Stimulated activated naive CD4-positive, alpha-beta T cell treated with Interleukin-2 at 50 U/mL for 16 hours (primary cell): ENCODE data around the gene GNG7.
"Not testable (repeated sequence)": the region's sequence is repeated elsewhere in the genome, so short reads cannot be mapped to it uniquely, and the experiment has no call there.

Experiments
- DNase-seq: peaks from one replicate; lab custom pipeline; 2025; lab: John Stamatoyannopoulos, UW

Gene GNG7

DNA sequence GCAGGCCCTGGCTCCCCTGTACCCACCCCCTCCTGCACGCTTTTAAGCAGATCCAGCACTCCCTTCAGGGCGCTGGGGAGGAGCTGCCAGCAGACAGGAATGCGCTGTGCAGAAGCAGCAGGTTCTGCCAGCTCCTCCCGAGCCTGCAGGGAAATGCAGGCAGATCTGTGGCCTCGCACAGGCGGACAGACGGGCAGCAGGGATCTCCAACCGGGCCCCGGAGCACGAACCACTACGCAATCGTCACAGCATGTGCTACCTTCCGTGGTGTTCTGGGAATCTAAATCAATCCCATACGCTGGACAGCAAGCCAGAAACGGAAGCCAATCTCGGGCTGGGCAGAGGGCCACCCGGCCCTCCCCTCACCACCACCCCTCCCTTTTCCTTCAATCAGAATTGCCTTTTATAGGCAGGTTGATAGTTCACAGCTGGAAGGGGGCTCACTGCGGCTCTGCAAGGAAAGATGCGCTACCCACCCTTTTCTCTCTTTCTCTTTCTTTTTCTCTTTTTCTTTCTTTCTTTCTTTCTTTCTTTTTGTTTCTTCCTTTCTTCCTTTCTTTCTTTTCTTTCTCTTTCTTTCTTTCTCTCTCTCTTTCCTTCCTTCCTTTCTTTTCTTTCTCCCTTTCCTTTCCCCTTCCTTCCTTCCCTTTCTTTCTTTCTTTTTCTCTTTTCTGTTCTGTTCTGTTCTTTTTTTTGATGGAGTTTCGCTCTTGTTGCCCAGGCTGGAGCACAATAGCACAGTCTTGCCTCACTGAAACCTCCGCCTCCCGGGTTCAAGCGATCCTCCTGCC, 99.9 kb downstream of the GNG7 start:
- DNase-seq, result no peak

DNA sequence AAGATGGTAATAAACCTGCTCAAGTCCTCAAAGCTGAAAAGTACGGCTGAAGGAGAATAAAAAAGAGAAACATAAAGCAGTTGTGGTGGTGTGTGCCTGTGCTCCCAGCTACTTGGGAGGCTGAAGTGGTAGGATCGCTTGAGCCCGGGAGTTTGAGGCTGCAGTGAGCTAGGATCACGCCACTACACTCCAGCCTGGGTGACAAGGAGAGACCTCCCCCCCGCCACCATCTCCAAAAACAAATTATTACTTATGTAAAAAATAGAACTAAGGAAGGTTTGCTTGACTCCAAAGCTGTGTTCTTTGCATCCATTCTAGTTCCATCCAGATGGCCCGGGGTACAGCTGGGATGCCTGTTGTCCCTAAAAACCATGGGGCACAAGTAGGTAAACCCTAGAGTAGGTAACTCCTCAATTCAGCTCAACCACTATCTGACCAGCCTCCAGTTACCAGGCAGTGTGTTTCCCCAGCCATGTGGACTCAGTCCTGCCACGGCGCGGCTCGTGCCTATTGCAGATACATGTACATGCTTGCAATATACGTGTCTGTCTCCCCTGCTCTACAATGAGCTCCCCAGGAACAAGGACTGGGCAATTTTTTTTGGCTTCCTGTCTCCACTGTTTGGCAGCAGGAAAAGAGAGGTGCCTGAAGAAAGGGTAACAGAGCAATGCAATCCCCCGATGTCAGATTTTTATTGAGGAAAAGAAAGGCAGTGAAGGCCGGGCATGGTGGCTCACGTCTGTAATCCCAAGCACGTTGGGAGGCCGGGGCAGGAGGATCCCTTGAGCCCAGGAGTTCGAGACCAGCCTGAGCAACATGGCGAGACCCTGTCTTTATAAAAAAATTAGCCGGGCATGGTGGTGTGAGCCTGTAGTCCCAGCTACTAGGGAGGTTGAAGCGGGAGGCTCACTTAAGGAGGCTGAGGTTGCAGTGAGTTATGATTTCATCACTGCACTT, 101.3 kb downstream of the GNG7 start:
- DNase-seq, result no peak

DNA sequence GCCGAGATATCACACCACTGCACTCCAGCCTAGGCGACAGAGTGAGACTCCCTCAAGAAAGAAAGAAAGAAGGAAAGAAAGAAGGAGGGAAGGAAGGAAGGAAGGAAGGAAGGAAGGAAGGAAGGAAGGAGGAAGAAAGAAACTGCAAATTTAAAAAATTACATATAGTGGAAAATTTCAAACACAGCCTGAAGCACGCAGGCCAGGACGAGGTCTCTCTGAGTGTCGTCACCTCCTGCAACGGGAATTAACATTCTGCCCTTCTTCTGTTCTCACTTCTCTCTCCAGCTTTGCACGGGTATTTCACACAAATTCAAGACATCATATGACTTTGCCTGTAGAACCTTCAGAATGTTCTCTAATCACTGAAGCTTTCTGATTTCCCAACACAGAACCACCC, 108.2 kb downstream of the GNG7 start:
- DNase-seq, result no peak

DNA sequence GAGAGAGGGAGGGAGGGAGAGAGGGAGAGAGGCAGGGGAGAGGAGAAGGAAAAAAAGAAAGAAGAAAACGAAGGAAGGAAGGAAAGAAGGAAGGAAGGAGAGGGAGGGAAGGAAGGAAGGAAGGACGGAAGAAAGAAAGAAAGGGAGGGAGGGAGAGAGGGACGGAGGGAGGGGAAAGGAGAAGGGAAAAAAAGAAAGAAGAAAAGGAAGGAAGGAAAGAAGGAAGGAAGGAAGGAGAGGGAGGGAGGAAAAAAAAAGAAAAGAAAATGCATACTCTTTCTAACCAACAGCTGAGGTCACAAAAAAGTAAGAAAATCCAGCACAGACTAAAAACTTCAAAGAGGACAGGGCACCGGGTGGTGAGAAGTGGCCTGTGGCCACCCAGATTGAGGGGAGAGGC, 109.7 kb downstream of the GNG7 start:
- DNase-seq, result no peak

DNA sequence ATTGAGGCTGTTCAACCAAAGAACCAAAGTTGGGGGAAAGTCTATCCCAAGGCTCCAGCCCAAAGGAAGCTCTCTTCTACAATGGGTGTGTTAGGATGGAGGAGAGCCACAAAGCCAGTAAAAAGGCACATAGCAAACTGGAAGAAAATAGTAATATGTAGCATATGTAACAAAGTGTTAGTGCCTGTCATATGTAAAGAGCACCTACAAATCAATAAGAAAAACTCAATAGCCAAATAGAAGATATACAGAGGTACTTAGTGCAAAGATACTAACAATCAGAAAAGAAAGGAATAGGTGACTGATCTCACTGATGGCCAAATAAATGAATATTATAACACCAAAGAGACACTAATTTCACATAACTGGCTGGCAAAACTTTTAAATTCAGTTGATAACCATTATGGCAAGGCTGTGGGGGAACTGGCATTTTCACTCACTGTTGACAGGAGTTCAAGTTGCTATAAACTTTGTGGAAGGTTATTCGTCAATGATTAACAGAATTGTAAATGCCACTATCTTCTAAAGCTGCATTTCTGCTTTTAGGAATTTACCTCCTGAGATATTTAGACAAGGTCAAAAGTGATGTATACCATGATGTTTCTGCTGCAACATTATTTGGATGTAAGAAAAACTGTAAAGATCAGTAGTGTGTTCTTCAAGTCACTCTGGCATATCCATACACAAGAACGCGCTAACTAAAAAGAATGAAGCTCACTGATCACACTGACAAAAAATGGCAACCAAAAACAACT, 110.8 kb downstream of the GNG7 start:
- DNase-seq, result no peak

DNA sequence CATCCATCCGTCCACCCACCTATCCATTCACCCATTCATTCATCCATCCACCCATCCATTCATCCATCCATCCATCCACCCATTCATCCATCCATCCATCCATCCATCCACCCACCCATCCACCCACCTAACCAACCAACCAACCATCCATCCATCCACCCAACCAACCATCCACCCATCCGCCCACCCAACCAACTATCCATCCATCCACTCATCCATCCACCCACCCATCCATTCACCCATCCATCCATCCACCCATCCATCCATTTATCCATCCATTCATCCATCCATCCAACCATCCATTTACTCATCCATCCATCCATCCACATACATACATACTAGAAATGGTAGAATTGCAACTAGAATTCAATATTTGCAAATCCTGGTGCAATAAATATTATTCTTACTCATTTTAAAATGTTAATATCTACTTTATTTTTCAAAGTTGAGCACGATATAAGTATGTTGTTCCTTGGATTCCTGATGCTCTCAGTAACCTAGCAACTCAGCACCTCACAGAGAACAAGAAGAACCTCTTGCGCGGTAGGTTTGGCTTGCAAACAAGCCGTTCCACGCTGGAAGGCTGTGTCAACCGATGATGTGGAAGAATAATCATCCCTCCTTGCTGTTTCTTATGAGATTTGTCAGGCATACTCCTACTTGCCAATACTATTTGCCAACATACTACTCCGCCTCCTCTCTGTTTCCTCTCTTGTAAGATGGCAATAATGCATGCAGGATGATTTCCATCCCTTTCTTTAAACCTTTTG, 111.7 kb downstream of the GNG7 start:
- no peak for DNase-seq

DNA sequence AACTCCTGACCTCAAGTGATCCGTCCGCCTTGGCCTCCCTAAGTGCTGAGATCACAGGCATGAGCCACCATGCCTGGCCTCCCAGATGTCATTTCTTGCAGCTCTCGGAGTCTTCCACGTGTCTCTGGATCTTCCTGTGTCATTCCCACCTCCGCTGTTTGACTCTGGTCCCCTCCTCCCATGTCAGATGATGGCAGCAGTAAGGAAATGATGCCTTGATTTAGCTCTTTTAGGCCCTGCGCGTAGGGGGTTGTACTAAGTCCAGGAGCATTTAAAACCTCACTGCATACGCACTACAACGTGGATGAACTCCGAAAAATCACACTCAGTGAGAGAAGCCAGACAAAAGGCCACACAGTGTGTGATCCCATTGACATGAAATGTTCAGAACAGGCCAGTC, 113.1 kb downstream of the GNG7 start:
- no peak for DNase-seq

DNA sequence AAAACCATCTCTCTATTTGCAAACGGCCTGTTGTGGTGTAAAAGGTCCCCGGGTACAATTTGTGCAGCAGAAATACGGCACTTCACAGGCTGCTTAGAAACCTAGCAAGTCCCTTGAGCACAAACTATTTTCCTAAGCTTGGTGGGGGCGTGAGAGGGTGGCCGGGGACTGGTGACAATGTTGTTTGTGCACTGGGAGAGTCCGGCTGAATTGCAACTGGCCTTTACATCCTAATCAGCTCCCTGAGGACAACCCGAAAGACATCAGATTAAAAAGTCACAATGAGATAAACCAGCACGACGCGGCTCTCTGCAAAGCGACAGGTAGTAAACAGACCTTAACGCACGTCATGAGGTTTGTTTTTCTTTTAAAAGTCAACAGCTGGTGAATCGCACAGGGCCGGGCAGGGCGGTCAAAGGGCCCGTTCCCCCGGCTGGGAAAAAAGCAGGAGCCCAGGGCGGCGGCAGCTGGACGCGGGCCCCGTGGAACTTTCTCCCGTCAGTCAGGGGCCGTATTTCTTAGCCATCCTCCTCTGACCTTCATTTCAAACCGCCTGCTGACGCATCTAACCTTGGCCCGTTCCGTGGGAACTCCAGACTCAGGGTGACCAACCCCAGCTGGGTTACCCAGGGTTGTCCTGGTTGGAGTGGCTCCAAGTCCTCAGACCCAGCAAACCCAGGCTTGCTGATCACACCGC, 114.3 kb downstream of the GNG7 start:
- DNase-seq, result no peak

DNA sequence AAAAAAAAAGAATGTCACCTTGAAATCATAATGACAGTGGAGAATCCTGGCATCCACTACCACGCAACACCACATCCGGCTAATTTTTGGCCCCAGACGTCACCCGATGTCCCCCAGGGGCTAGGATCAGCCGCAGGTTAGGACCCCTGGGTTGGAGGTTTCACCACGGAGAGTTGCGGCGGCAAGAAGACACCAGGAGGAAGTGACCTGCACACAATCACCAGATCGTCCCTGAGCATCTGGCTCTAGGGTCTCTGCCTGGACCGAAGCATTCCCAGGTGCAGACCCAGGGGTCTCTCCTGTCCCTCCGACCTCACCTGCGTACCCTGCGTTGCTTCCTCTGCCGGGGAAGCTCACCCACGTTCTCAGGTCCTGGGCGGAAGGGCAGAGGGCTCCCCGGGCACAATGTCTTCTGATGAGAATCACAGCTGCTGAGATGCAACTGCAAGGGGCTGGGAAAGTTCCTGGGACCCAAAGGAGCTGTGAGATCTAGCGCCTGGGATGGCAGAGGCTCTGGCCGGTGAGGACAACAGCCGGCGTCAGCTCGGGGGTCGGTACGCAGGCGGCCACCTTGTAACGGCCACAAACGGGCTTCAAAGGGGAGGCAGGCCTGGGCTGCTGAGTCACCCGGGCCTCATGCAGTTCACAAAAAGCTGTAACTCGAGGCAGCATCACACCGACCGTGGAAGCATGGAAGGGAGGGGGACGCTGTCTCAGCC, 115.3 kb downstream of the GNG7 start:
- no peak for DNase-seq

DNA sequence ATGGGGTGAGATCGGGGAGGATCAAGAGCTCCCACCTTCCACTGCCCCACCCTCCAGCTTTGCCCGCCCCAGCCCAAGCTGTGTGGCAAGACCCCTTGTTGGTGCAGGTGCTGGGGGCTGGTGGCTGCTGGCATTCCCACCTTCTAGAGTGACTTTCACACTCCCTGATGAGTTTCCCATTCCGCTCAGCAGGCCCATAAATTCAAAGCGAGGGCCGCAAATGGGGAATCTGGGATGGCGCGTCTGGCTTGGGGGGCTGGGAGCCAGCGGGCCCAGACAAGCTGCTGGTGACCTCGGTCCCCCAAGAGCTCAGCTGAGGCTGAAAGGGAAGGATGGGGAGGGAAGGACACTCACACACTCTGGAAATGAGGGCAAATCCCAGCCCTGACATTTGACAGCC, 116.3 kb downstream of the GNG7 start:
- no peak for DNase-seq

DNA sequence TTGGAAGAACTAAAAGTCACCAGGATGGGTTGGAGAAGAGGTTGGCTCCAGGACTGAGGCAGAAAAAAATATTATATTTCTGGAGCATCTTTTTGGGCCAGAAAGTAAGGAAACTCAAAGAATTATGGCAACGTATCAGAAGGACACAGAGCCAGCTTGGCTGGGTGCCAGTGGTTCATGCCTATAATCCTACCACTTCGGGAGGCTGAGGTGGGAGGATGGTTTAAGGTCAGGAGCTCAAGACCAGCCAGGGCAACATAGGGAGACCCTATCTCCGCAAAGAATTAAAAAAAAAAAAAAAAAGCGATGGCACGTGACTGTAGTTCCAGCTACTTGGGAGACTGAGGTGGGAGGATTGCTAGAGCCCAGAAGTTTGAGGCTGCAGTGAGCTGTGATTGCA, 118.5 kb downstream of the GNG7 start:
- DNase-seq, result no peak

DNA sequence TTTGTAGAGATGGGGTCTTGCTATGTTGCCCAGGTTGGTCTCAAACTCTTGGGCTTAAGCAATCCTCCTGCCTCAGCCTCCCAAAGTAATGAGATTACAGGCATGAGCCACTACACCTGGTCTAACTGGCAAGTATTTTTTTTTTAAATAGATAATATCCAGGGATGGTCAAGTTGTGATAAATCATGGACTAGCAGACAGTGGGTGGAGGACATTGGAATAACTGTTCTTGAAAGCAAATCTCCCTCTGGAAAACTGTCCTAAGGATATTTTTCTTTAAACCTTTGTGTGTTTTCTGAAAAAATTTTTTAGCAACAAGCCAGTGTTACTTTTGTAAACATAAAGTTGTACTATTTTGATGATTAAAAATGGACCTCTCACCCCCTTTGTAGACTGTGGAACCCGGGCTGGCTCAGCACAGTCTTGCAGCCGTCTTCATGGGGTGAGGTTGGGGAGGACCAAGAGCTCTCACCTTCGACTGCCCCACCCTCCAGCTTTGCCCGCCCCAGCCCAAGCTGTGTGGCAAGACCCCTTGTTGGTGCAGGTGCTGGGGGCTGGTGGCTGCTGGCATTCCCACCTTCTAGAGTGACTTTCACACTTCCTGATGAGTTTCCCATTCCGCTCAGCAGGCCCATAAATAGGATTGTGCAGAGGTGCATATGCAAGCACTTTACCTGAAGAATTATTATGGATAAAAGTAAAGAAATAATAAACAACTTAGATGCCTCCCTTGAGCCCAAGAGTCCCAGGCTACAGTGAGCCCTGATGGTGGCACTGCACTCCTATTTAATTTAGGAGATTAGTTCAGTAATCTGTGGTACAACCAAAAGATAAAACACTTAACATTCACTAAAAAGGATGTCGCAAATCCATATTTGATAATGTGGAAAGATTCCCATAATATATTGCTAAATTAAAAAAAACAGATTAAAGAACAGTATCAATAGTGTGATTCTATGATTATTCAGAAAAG, 119.2 kb downstream of the GNG7 start:
- DNase-seq, result no peak

DNA sequence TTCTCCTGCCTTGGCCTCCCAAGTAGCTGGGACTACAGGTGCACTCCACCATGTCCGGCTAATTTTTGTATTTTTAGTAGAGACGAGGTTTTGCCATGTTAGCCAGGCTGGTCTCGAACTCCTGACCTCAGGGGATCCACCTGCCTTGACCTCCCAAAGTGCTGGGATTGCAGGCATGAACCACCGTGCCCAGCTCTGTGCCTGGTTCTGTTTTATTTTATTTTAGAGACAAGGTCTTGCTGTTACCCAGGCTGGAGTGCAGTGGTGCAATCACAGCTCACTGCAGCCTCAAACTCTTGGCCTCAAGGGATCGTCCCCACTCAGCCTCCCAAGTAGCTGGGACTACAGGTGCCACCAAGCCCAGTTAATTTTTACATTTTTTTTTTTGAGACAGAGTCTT, 122.1 kb downstream of the GNG7 start:
- DNase-seq, result not testable (repeated sequence)

DNA sequence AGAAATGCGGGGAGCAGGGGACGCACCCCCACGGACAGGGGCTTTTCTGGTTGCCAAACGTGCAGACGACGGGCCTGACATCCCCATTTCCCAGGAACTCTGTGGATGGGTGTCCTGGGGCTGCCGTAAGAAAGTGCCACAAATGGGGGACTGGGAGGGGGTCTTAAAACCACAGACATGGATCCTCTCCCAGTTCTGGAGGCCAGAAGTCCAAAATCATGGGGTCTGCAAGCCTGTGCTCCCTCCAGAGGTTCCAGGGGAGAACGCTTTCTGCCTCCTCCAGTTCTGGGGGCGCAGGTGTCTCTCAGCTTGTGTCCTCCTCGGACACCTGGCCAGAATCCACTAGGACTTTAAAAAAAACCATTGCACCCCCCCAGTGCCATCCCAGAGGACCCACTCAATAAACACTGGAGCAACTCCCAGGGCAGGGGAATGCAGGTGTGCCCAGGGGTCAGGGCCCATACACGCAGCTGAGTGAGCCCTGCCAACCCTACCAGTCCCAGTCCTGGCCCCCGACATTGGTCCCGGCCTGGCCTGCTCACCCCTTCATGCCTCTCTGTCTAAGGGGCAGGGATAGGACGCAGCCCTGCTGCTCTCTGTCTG, 122.7 kb downstream of the GNG7 start:
- no peak for DNase-seq

DNA sequence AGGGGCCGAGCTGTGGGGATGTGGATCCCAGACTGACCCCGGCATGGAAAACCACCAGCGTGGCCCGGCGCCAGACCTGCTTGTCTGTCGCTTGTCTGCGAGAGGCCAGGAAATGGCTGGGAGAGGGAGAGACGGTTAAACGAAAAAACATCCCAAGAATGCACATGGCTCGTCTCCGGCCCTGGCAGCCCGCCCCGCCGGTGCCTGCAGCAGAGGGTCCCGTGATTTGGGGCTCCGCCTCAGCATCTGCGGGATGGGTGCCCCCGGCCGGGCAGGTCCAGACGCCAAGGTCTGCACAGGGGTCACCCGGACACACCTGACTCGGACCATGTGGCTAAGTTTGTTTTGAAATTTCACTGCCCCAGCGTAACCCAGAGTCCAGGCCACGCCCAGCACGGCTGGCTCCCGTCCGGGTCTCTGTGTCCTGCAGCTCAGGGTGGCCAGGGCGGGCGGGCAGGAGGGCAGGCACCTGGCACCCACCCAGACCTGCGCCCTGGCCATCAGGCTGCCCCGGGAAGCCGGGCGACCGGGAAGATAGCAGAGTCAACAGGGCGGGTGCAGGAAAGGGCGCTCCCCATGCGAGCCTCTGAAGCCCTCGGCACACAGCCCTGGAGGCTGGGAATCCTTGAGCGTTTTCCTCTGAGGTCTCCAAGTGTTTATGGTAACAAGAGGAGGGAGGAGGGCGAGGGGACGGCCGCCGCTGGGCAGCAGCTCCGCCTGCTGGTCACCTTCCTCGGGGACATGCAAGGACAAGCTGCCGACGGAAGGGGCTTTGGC, 123.4 kb downstream of the GNG7 start:
- DNase-seq, result peak; percentile 44

DNA sequence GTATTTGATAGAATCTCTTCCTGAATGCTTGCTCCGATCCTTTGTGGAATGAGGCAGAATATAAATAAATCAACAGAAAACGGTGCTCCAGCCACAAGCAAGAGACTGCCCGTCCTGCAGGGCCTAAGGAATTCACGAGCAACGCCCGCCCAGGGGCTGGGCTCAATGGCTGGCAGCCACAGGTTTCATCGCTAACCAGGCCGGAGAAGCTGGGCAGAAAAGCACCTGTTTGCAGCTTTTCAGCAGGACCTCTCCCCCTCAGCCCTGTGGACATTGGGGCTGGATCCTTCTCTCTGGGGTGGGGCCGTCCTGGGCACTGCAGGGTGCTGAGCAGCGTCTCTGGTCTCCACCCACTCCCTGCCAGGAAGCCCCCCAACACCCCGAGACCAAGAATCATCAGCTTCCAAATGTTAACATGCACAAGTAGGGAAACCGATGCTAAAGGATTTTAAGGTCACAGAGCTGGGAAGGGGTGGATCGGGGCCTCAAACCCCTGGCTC, 124.1 kb downstream of the GNG7 start:
- DNase-seq, result no peak

DNA sequence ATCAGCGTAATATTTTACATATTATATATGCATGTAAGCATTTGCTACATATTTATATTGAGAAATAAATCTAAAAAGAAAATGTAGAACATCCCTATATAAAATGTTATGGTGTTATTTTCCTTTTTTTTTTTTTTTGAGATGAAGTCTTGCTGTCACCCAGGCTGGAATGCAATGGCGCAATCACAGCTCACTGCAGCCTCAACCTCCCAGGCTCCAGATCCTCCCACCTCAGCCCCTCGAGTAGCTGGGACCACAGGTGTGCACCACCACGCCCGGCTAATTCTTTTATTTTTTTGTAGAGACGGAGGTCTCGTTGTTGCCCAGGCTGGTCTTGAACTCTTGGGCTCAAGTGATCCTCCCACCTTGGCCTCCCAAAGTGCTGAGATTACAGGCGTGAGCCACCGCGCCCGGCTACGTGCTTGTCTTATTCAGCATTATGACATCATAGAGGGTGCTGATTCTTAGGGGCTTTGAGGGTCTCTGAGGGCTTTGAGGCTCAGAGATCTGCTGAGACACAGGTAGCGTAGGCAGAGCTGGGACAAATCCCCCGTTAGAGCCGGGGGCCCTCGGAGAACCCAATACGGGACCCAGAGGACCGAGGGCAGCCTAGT, 124.7 kb downstream of the GNG7 start:
- no peak for DNase-seq
